NB4 (cell line): Measurements from ENCODE around the gene SH3GL2.

Experiments
- DNase-seq: peaks from one replicate; pipeline ENCODE4 v3.0.0; 2010; ENCODE audit warnings: low read depth
- H3K4me3 ChIP-seq: one replicate; pipeline ENCODE4 v1.5.1; 2011; ENCODE audit warnings: mild to moderate bottlenecking, low read depth, low read length, moderate library complexity
- CTCF ChIP-seq: IDR thresholded peaks from one replicate; pipeline ENCODE4 v1.5.1; 2012; ENCODE audit warnings: low read depth, low read length
- MYC ChIP-seq: IDR thresholded peaks from 2 replicates; pipeline ENCODE4 v1.6.1; 2011; ENCODE audit warnings: low read depth, low read length
- POLR2A ChIP-seq: IDR thresholded peaks from 2 replicates; pipeline ENCODE4 v1.6.1; 2011; ENCODE audit warnings: mild to moderate bottlenecking; ENCODE audit not compliant: insufficient read length; ENCODE audit errors: extremely low read depth
- TF ChIP-seq, protein P1 (sequence below): IDR thresholded peaks from 2 replicates; pipeline ENCODE4 v1.6.1; 2011; ENCODE audit warnings: low read depth, low read length

Gene SH3GL2

DNA sequence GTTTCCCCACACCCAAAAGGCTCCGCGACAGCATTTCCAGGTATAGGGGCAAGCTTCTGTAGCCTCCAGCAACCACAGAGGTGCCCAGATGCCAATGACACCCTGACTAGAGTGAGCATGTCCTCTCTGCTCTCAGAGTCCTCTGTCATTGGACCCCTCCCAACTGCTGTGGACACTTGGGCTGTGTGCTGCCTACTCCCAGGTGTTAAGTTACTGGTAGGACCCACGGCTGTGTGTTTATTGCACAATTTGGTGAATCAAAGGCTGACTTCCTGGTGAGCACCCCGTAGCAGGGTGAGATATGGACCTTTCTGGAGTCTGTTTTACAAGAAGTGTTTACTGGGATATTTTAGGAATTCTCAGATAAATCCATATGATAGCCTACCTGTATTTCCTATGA lies 36.0 kb downstream of the SH3GL2 start:
- no peak for DNase-seq
- TF ChIP-seq MYC (no peak), CTCF (no peak), POLR2A (no peak)
- TF ChIP-seq, protein P1, sequence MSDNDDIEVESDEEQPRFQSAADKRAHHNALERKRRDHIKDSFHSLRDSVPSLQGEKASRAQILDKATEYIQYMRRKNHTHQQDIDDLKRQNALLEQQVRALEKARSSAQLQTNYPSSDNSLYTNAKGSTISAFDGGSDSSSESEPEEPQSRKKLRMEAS, result no peak
- no peak overlapping the region for H3K4me3 ChIP-seq

DNA sequence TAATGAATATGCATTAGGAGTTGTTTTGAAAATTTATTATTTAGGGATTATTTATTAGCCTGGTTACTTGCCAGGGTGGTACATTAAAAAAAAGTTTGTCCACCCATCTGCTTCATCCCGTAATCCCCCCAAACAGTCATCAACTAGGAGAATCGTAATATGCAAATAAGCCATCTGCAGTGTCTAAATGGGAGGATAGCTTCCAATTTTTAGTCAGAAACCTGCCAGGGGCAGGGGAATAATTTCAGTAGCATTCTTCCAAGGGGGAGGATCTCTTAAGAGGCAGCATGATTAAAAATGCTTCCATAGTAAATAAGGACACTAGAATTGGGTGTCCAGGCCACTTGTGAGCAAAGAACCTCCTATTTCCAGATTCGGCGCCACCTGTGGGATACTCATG lies 43.3 kb downstream of the SH3GL2 start:
- no peak for DNase-seq
- H3K4me3 ChIP-seq, result no peak overlapping the region
- TF ChIP-seq MYC (no peak), CTCF (no peak), POLR2A (no peak)
- TF ChIP-seq, protein P1, result no peak

DNA sequence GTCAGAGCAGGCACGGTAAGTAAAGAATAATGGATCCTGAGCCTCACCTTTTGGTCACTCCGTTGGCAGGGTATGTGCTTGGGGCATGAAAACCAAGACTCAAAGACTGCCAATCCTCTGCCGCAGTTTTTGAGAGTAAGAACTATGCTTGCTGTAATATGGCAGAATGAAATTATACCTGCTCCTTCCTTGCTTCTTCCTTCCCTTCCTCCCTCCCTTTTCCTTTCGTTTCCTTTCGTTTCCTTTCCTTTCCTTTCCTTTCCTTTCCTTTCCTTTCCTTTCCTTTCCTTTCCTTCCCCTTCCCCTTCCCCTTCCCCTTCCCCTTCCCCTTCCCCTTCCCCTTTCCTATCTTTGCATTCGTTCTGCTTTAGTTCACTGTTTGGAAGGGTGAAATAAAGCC lies 43.9 kb downstream of the SH3GL2 start:
- no peak overlapping the region for H3K4me3 ChIP-seq
- DNase-seq, result no peak
- TF ChIP-seq MYC (no peak), POLR2A (no peak), CTCF (no peak)
- TF ChIP-seq, protein P1, result no peak

DNA sequence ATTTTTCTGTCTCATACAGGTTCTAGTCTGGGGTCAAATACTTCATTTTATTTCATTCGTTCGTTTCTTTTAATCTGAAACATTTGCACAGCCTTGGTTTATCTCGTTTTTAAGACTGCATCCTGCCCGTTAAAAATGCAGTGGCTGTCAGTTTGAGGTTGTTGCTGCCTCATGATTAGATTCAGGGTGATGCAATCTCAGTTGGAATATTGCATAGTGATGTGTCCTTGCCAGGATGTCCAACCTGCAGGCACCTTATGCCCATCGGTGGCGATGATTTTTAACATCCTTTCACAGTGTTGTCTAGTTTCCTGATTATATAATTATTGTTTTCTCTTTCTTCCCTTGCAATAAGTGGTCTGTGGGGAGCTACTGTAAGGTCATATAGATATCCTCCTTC lies 45.1 kb downstream of the SH3GL2 start:
- H3K4me3 ChIP-seq, result no peak overlapping the region
- TF ChIP-seq MYC (no peak), POLR2A (no peak), CTCF (no peak)
- TF ChIP-seq, protein P1, result no peak
- DNase-seq, result no peak

DNA sequence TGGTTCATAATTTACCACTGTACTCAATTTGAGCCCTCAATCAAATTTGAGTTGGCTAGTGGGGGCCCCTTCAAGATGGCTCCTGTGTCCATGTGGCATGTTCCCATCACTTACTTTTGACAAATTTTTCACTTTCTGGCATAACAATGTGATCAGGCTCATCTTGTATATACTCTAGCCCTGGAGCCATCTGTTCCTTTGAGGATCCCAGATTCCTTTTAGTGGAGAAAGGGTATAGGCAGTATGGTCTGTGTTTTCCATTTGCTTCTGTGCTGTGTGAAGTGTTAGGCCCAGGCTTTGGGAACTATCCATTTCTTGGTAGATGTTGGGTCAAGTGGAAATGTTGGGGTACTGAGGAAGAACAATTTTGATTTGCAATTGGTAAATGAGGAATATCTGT lies 45.7 kb downstream of the SH3GL2 start:
- TF ChIP-seq MYC, result no peak
- TF ChIP-seq POLR2A, result no peak
- TF ChIP-seq CTCF, result no peak
- DNase-seq, result no peak
- H3K4me3 ChIP-seq, result no peak overlapping the region

DNA sequence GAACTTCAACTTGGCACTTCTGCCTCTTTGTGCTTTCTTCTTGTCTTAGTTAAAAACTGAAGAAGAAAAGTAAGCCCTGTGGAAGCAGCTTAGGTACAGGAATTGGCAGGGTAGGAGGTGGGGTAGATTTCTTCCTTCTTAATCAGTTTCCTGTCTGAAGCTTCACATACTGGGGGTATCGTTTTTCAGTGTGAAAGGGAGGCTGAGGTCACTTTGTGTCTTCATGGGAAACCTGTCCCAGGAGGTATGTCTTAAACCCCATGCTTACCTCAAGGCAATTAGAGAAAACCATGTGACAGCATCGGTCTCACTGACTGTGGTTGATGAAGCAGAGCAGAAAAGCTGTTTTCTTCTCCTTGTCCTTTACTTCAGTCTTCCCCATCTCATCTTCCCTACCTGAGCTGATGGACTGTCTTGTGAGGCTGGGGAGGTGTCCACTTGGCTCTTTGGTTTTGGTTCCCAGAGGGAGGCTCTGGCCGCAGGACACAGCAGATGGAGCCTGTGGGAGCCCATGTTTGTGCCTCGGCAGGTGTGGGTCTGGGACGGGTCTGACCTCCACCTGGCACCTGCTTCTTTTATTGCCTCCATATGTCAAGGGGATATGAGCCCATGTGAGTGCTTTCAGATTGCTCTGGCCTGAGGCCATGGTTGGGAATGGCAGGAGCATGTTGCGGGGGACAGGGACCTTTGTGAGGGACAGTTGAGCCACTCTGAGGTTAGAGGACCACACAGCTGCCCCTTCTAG lies 47.0 kb downstream of the SH3GL2 start:
- no peak overlapping the region for H3K4me3 ChIP-seq
- TF ChIP-seq POLR2A (no peak), CTCF (no peak), MYC (no peak)
- TF ChIP-seq, protein P1, result no peak
- no peak for DNase-seq
